HCT116 (cell line): Measurements from ENCODE around the gene LYRM7. TPM values are rescaled to one million over a fixed set of nuclear protein-coding genes. Genes with fewer than 3 reads are reported as not detected.

Experiments
- ATAC-seq: fragments of 200-7000 bp; cut with Tn5 transposase; 2 replicates; pipeline ENCODE4 v1.9.1; 2020; ENCODE audit warnings: mild to moderate bottlenecking, moderate library complexity
- BruUV-seq: library from RNA; stranded (reverse); fragments of 400-500 nt; replicated peaks from 2 replicates; lab custom pipeline; 2021; lab: Mats Ljungman, UMichigan
- CTCF ChIA-PET: fragments of 300-600 bp; sonication (Branson Sonifier 250); formaldehyde crosslinking; loops from one replicate; lab custom pipeline; 2021; ENCODE audit warnings: antibody characterized with exemption; lab: Charles Lee
- POLR2A ChIA-PET: fragments of 300-600, 350-600 bp; sonication (Branson Sonifier 250); formaldehyde crosslinking; loops from one replicate; lab custom pipeline; 2021; ENCODE audit warnings: antibody characterized with exemption; lab: Charles Lee
- RAD21 ChIA-PET, 2 experiments: fragments of 300-600 bp; sonication (Branson Sonifier 250); formaldehyde crosslinking; loops; one replicate each; lab custom pipeline; 2023; ENCODE audit warnings: low total read pairs in 2 of 2; ENCODE audit not compliant: uncharacterized antibody in 2 of 2, unreplicated experiment in 2 of 2, low non-redundant PET in 1 of 2; lab: Charles Lee
- DNase-seq: peaks from one replicate; pipeline ENCODE4 v3.0.0-alpha.2; 2010; ENCODE audit warnings: low read depth, low spot score
- H2AFZ ChIP-seq: fragments of 200-600 bp; shearing (Covaris generic), sonication (generic); 2 replicates; pipeline ENCODE4 v1.6.1; 2017; ENCODE audit warnings: low read depth, mixed run types, mixed read lengths, antibody characterized with exemption, low read length; ENCODE audit not compliant: poor library complexity, severe bottlenecking
- H3K27ac ChIP-seq: 2 replicates; pipeline ENCODE4 v1.5.1; 2012; ENCODE audit warnings: low read depth, low read length
- H3K27me3 ChIP-seq: fragments of 200-600 bp; sonication (generic); 2 replicates; pipeline ENCODE4 v1.6.1; 2016; ENCODE audit warnings: mixed run types, low read length, mixed read lengths; ENCODE audit not compliant: insufficient read depth
- H3K36me3 ChIP-seq, 2 experiments: fragments of 200-500 bp in 1 of 2; fragments of 200-600 bp in 1 of 2; sonication (Bioruptor generic) in 1 of 2; sonication (generic) in 1 of 2; 2 replicates each; pipeline versions ENCODE4 v1.5.1 to v1.6.1; 2014 to 2016; ENCODE audit warnings: low read length in 2 of 2, inconsistent platforms in 1 of 2, mixed read lengths in 1 of 2, mixed run types in 1 of 2; ENCODE audit not compliant: insufficient read depth in 2 of 2, control insufficient read depth in 1 of 2
- H3K4me1 ChIP-seq, 2 experiments: fragments of 200-600 bp in 1 of 2; sonication (generic) in 1 of 2; 2 replicates each; pipeline versions ENCODE4 v1.5.1 to v1.6.1; 2012 to 2017; ENCODE audit warnings: low read length in 2 of 2, inconsistent platforms in 1 of 2, mild to moderate bottlenecking in 1 of 2, mixed read lengths in 1 of 2, mixed run types in 1 of 2, moderate library complexity in 1 of 2; ENCODE audit not compliant: insufficient read depth in 2 of 2, control insufficient read depth in 1 of 2
- H3K4me2 ChIP-seq: fragments of 200-600 bp; sonication (generic); 2 replicates; pipeline ENCODE4 v1.6.1; 2017; ENCODE audit warnings: mixed run types, low read length, mixed read lengths
- H3K4me3 ChIP-seq, 2 experiments: fragments of 200-600 bp in 1 of 2; sonication (generic) in 1 of 2; replicated peaks in 1 of 2; 2 replicates each; pipeline ENCODE4 v1.5.1; 2011 to 2016; ENCODE audit warnings: low read length in 2 of 2, control low read depth in 1 of 2, low read depth in 1 of 2, mild to moderate bottlenecking in 1 of 2, mixed read lengths in 1 of 2, mixed run types in 1 of 2
- H3K79me2 ChIP-seq: fragments of 200-600 bp; sonication (generic); 2 replicates; pipeline ENCODE4 v1.6.1; 2017; ENCODE audit warnings: mild to moderate bottlenecking, mixed run types, low read length, moderate library complexity, mixed read lengths; ENCODE audit not compliant: insufficient read depth
- H3K9ac ChIP-seq: fragments of 200-600 bp; sonication (generic); 2 replicates; pipeline ENCODE4 v1.6.1; 2016; ENCODE audit warnings: low read length, mixed read lengths
- H3K9me2 ChIP-seq: fragments of 200-600 bp; sonication (generic), shearing (Covaris generic); 2 replicates; pipeline ENCODE4 v1.6.1; 2017; ENCODE audit warnings: mixed run types, mild to moderate bottlenecking, moderate library complexity; ENCODE audit not compliant: insufficient read depth
- H3K9me3 ChIP-seq, 2 experiments: fragments of 200-500 bp in 1 of 2; fragments of 200-600 bp in 1 of 2; sonication (Bioruptor generic) in 1 of 2; sonication (generic) in 1 of 2; 2 replicates each; pipeline ENCODE4 v1.6.1; 2014 to 2017; ENCODE audit warnings: low read length in 2 of 2, mixed read lengths in 2 of 2, inconsistent platforms in 1 of 2, low read depth in 1 of 2, mild to moderate bottlenecking in 1 of 2, mixed run types in 1 of 2, moderate library complexity in 1 of 2; ENCODE audit not compliant: control insufficient read depth in 1 of 2, insufficient read depth in 1 of 2
- H4K20me1 ChIP-seq: fragments of 200-600 bp; sonication (generic), shearing (Covaris generic); 2 replicates; pipeline ENCODE4 v1.6.1; 2017; ENCODE audit warnings: mixed run types, mild to moderate bottlenecking, moderate library complexity; ENCODE audit not compliant: insufficient read depth
- CBX3 ChIP-seq: IDR thresholded peaks from 2 replicates; pipeline ENCODE4 v1.6.1; 2012; ENCODE audit warnings: low read depth
- CEBPB ChIP-seq: IDR thresholded peaks from 2 replicates; pipeline ENCODE4 v1.6.1; 2012; ENCODE audit warnings: low read depth
- EGR1 ChIP-seq: IDR thresholded peaks from 2 replicates; pipeline ENCODE4 v1.6.1; 2012; ENCODE audit warnings: low read depth
- ELF1 ChIP-seq: IDR thresholded peaks from 2 replicates; pipeline ENCODE4 v1.6.1; 2012; ENCODE audit warnings: low read depth, borderline replicate concordance
- EZH2 ChIP-seq: fragments of 200-600 bp; sonication (generic); IDR thresholded peaks from 2 replicates; pipeline ENCODE4 v1.6.1; 2017; ENCODE audit warnings: antibody characterized with exemption, mixed run types
- EZH2phosphoT487 ChIP-seq: fragments of 200-600 bp; IDR thresholded peaks from 2 replicates; pipeline ENCODE4 v1.6.1; 2018; ENCODE audit warnings: antibody characterized with exemption, borderline replicate concordance
- FOSL1 ChIP-seq: IDR thresholded peaks from 2 replicates; pipeline ENCODE4 v1.6.1; 2012; ENCODE audit warnings: low read depth
- JUND ChIP-seq: IDR thresholded peaks from 2 replicates; pipeline ENCODE4 v1.6.1; 2012
- POLR2A ChIP-seq: IDR thresholded peaks from 2 replicates; pipeline ENCODE4 v1.7.0; 2011; ENCODE audit warnings: borderline replicate concordance; ENCODE audit not compliant: insufficient read depth, insufficient read length; ENCODE audit errors: extremely low read depth
- POLR2AphosphoS5 ChIP-seq: IDR thresholded peaks from 2 replicates; pipeline ENCODE4 v1.6.1; 2011; ENCODE audit warnings: mild to moderate bottlenecking, low read depth, low read length, moderate library complexity
- RAD21 ChIP-seq: IDR thresholded peaks from 2 replicates; pipeline ENCODE4 v1.6.1; 2012; ENCODE audit warnings: low read depth, mild to moderate bottlenecking
- REST ChIP-seq: IDR thresholded peaks from 2 replicates; pipeline ENCODE4 v1.6.1; 2012; ENCODE audit warnings: low read depth
- SIN3A ChIP-seq: IDR thresholded peaks from 2 replicates; pipeline ENCODE4 v1.6.1; 2012; ENCODE audit warnings: low read depth
- SP1 ChIP-seq: IDR thresholded peaks from 2 replicates; pipeline ENCODE4 v1.6.1; 2012; ENCODE audit warnings: low read depth
- SRF ChIP-seq: IDR thresholded peaks from 2 replicates; pipeline ENCODE4 v1.6.1; 2012; ENCODE audit warnings: low read depth
- TCF7L2 ChIP-seq: IDR thresholded peaks from 2 replicates; pipeline ENCODE4 v1.7.0; 2011; ENCODE audit warnings: borderline replicate concordance, inconsistent platforms; ENCODE audit not compliant: insufficient read depth, insufficient read length; ENCODE audit errors: extremely low read depth
- ZBTB33 ChIP-seq: IDR thresholded peaks from 2 replicates; pipeline ENCODE4 v1.6.1; 2011; ENCODE audit warnings: mild to moderate bottlenecking, low read length, moderate library complexity; ENCODE audit not compliant: insufficient replicate concordance; ENCODE audit errors: extremely low read depth
- ZFX ChIP-seq: fragments of 450-650 bp; IDR thresholded peaks from 2 replicates; pipeline ENCODE4 v1.6.1; 2017
- ZNF274 ChIP-seq: fragments of 200-500 bp; sonication (Bioruptor generic); IDR thresholded peaks from 2 replicates; pipeline ENCODE4 v1.6.1; 2014; ENCODE audit warnings: mild to moderate bottlenecking, low read depth, low read length, inconsistent platforms
- intact Hi-C: fragments of 100-400 bp; cut with micrococcal nuclease; formaldehyde crosslinking; loops from 2 replicates; pipeline ENCODE4 v1.10.0; 2022
- total RNA-seq: library from RNA; stranded (reverse); gene quantifications from one replicate; pipeline ENCODE4 v1.2.1, GENCODE V29; 2021; ENCODE audit not compliant: unreplicated experiment
- TF ChIP-seq, protein P1 (sequence below): IDR thresholded peaks from 2 replicates; pipeline ENCODE4 v1.6.1; 2012

The LYRM7 gene
- total RNA-seq, 1 experiment from 2014 or later: 14.4 TPM

GRCh38 chr5:131245948-131246347 is 75.2 kb downstream of the LYRM7 start:
- POLR2A ChIA-PET: no interaction called here
- CTCF ChIA-PET: no interaction called here

More at GRCh38 chr5:131245948-131246347, 75.2 kb downstream of the LYRM7 start:
- H4K20me1 ChIP-seq: no peaks in the 10 kb centered on the region
- peaks cover 0 to 13% of the 10 kb centered on the region in 2 experiments; a peak in 2 of 4 replicates for H3K4me1 ChIP-seq
- intact Hi-C loops: no loop called here
- no peak overlapping the region for H3K9ac ChIP-seq
- H3K27me3 ChIP-seq: no peaks in the 10 kb centered on the region
- no peak overlapping the region for H3K27ac ChIP-seq
- ATAC-seq: no peak
- H3K9me2 ChIP-seq: no peaks in the 10 kb centered on the region; the same call in 1 of the 2 replicates
- H3K4me3 ChIP-seq: no peak overlapping the region
- no peak overlapping the region for H3K4me2 ChIP-seq
- RAD21 ChIA-PET: no interaction called here
- H3K79me2 ChIP-seq: no peaks in the 10 kb centered on the region
- H2AFZ ChIP-seq: no peak overlapping the region
- no TSS peak for BruUV-seq
- H3K9me3 ChIP-seq: 0 out of 4 replicates have a peak, but pooled peaks cover 0 to 3% of the 10 kb centered on the region in 2 experiments
- DNase-seq: no peak
- H3K36me3 ChIP-seq: no peaks in the 10 kb centered on the region
- TF ChIP-seq ZNF274 (no peak), FOSL1 (no peak), EZH2 (no peak), SIN3A (no peak), SRF (no peak), RAD21 (no peak), EZH2phosphoT487 (no peak), ZFX (no peak), SP1 (no peak), JUND (no peak), EGR1 (no peak), ZBTB33 (no peak), CBX3 (no peak), POLR2AphosphoS5 (no peak), CEBPB (no peak), REST (no peak), POLR2A (no peak), TCF7L2 (no peak), ELF1 (no peak)
- TF ChIP-seq, protein P1, sequence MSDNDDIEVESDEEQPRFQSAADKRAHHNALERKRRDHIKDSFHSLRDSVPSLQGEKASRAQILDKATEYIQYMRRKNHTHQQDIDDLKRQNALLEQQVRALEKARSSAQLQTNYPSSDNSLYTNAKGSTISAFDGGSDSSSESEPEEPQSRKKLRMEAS: no peak
